HCT116 (cell line): ENCODE data around the gene ARHGAP20. TPM values are rescaled to one million over a fixed set of nuclear protein-coding genes. Genes with fewer than 3 reads are reported as not detected.

ENCODE experiments used
- ATAC-seq: fragments of 200-7000 bp; cut with Tn5 transposase; 2 replicates; pipeline ENCODE4 v1.9.1; 2020; ENCODE audit warnings: mild to moderate bottlenecking, moderate library complexity
- BruUV-seq: library from RNA; stranded (reverse); fragments of 400-500 nt; replicated peaks from 2 replicates; lab custom pipeline; 2021; lab: Mats Ljungman, UMichigan
- CTCF ChIA-PET: fragments of 300-600 bp; sonication (Branson Sonifier 250); formaldehyde crosslinking; loops from one replicate; lab custom pipeline; 2021; ENCODE audit warnings: antibody characterized with exemption; lab: Charles Lee
- POLR2A ChIA-PET: fragments of 300-600, 350-600 bp; sonication (Branson Sonifier 250); formaldehyde crosslinking; loops from one replicate; lab custom pipeline; 2021; ENCODE audit warnings: antibody characterized with exemption; lab: Charles Lee
- RAD21 ChIA-PET, 2 experiments: fragments of 300-600 bp; sonication (Branson Sonifier 250); formaldehyde crosslinking; loops; one replicate each; lab custom pipeline; 2023; ENCODE audit warnings: low total read pairs in 2 of 2; ENCODE audit not compliant: uncharacterized antibody in 2 of 2, unreplicated experiment in 2 of 2, low non-redundant PET in 1 of 2; lab: Charles Lee
- DNase-seq: peaks from one replicate; pipeline ENCODE4 v3.0.0-alpha.2; 2010; ENCODE audit warnings: low read depth, low spot score
- H2AFZ ChIP-seq: fragments of 200-600 bp; shearing (Covaris generic), sonication (generic); 2 replicates; pipeline ENCODE4 v1.6.1; 2017; ENCODE audit warnings: low read depth, mixed run types, mixed read lengths, antibody characterized with exemption, low read length; ENCODE audit not compliant: poor library complexity, severe bottlenecking
- H3K27ac ChIP-seq: 2 replicates; pipeline ENCODE4 v1.5.1; 2012; ENCODE audit warnings: low read depth, low read length
- H3K27me3 ChIP-seq: fragments of 200-600 bp; sonication (generic); 2 replicates; pipeline ENCODE4 v1.6.1; 2016; ENCODE audit warnings: mixed run types, low read length, mixed read lengths; ENCODE audit not compliant: insufficient read depth
- H3K36me3 ChIP-seq, 2 experiments: fragments of 200-500 bp in 1 of 2; fragments of 200-600 bp in 1 of 2; sonication (Bioruptor generic) in 1 of 2; sonication (generic) in 1 of 2; 2 replicates each; pipeline versions ENCODE4 v1.5.1 to v1.6.1; 2014 to 2016; ENCODE audit warnings: low read length in 2 of 2, inconsistent platforms in 1 of 2, mixed read lengths in 1 of 2, mixed run types in 1 of 2; ENCODE audit not compliant: insufficient read depth in 2 of 2, control insufficient read depth in 1 of 2
- H3K4me1 ChIP-seq, 2 experiments: fragments of 200-600 bp in 1 of 2; sonication (generic) in 1 of 2; 2 replicates each; pipeline versions ENCODE4 v1.5.1 to v1.6.1; 2012 to 2017; ENCODE audit warnings: low read length in 2 of 2, inconsistent platforms in 1 of 2, mild to moderate bottlenecking in 1 of 2, mixed read lengths in 1 of 2, mixed run types in 1 of 2, moderate library complexity in 1 of 2; ENCODE audit not compliant: insufficient read depth in 2 of 2, control insufficient read depth in 1 of 2
- H3K4me2 ChIP-seq: fragments of 200-600 bp; sonication (generic); 2 replicates; pipeline ENCODE4 v1.6.1; 2017; ENCODE audit warnings: mixed run types, low read length, mixed read lengths
- H3K4me3 ChIP-seq, 2 experiments: fragments of 200-600 bp in 1 of 2; sonication (generic) in 1 of 2; replicated peaks in 1 of 2; 2 replicates each; pipeline ENCODE4 v1.5.1; 2011 to 2016; ENCODE audit warnings: low read length in 2 of 2, control low read depth in 1 of 2, low read depth in 1 of 2, mild to moderate bottlenecking in 1 of 2, mixed read lengths in 1 of 2, mixed run types in 1 of 2
- H3K79me2 ChIP-seq: fragments of 200-600 bp; sonication (generic); 2 replicates; pipeline ENCODE4 v1.6.1; 2017; ENCODE audit warnings: mild to moderate bottlenecking, mixed run types, low read length, moderate library complexity, mixed read lengths; ENCODE audit not compliant: insufficient read depth
- H3K9ac ChIP-seq: fragments of 200-600 bp; sonication (generic); 2 replicates; pipeline ENCODE4 v1.6.1; 2016; ENCODE audit warnings: low read length, mixed read lengths
- H3K9me2 ChIP-seq: fragments of 200-600 bp; sonication (generic), shearing (Covaris generic); 2 replicates; pipeline ENCODE4 v1.6.1; 2017; ENCODE audit warnings: mixed run types, mild to moderate bottlenecking, moderate library complexity; ENCODE audit not compliant: insufficient read depth
- H3K9me3 ChIP-seq, 2 experiments: fragments of 200-500 bp in 1 of 2; fragments of 200-600 bp in 1 of 2; sonication (Bioruptor generic) in 1 of 2; sonication (generic) in 1 of 2; 2 replicates each; pipeline ENCODE4 v1.6.1; 2014 to 2017; ENCODE audit warnings: low read length in 2 of 2, mixed read lengths in 2 of 2, inconsistent platforms in 1 of 2, low read depth in 1 of 2, mild to moderate bottlenecking in 1 of 2, mixed run types in 1 of 2, moderate library complexity in 1 of 2; ENCODE audit not compliant: control insufficient read depth in 1 of 2, insufficient read depth in 1 of 2
- H4K20me1 ChIP-seq: fragments of 200-600 bp; sonication (generic), shearing (Covaris generic); 2 replicates; pipeline ENCODE4 v1.6.1; 2017; ENCODE audit warnings: mixed run types, mild to moderate bottlenecking, moderate library complexity; ENCODE audit not compliant: insufficient read depth
- CBX3 ChIP-seq: IDR thresholded peaks from 2 replicates; pipeline ENCODE4 v1.6.1; 2012; ENCODE audit warnings: low read depth
- CEBPB ChIP-seq: IDR thresholded peaks from 2 replicates; pipeline ENCODE4 v1.6.1; 2012; ENCODE audit warnings: low read depth
- EGR1 ChIP-seq: IDR thresholded peaks from 2 replicates; pipeline ENCODE4 v1.6.1; 2012; ENCODE audit warnings: low read depth
- EZH2 ChIP-seq: fragments of 200-600 bp; sonication (generic); IDR thresholded peaks from 2 replicates; pipeline ENCODE4 v1.6.1; 2017; ENCODE audit warnings: antibody characterized with exemption, mixed run types
- FOSL1 ChIP-seq: IDR thresholded peaks from 2 replicates; pipeline ENCODE4 v1.6.1; 2012; ENCODE audit warnings: low read depth
- JUND ChIP-seq: IDR thresholded peaks from 2 replicates; pipeline ENCODE4 v1.6.1; 2012
- MAX ChIP-seq: IDR thresholded peaks from 2 replicates; pipeline ENCODE4 v1.6.1; 2012
- POLR2A ChIP-seq: IDR thresholded peaks from 2 replicates; pipeline ENCODE4 v1.7.0; 2011; ENCODE audit warnings: borderline replicate concordance; ENCODE audit not compliant: insufficient read depth, insufficient read length; ENCODE audit errors: extremely low read depth
- POLR2AphosphoS5 ChIP-seq: IDR thresholded peaks from 2 replicates; pipeline ENCODE4 v1.6.1; 2011; ENCODE audit warnings: mild to moderate bottlenecking, low read depth, low read length, moderate library complexity
- RAD21 ChIP-seq: IDR thresholded peaks from 2 replicates; pipeline ENCODE4 v1.6.1; 2012; ENCODE audit warnings: low read depth, mild to moderate bottlenecking
- REST ChIP-seq: IDR thresholded peaks from 2 replicates; pipeline ENCODE4 v1.6.1; 2012; ENCODE audit warnings: low read depth
- TCF7L2 ChIP-seq: IDR thresholded peaks from 2 replicates; pipeline ENCODE4 v1.7.0; 2011; ENCODE audit warnings: borderline replicate concordance, inconsistent platforms; ENCODE audit not compliant: insufficient read depth, insufficient read length; ENCODE audit errors: extremely low read depth
- YY1 ChIP-seq: IDR thresholded peaks from 2 replicates; pipeline ENCODE4 v1.6.1; 2011; ENCODE audit warnings: low read length, low read depth, moderate library complexity, mild to moderate bottlenecking; ENCODE audit not compliant: insufficient replicate concordance; ENCODE audit errors: extremely low read depth
- ZFX ChIP-seq: fragments of 450-650 bp; IDR thresholded peaks from 2 replicates; pipeline ENCODE4 v1.6.1; 2017
- ZNF274 ChIP-seq: fragments of 200-500 bp; sonication (Bioruptor generic); IDR thresholded peaks from 2 replicates; pipeline ENCODE4 v1.6.1; 2014; ENCODE audit warnings: mild to moderate bottlenecking, low read depth, low read length, inconsistent platforms
- intact Hi-C: fragments of 100-400 bp; cut with micrococcal nuclease; formaldehyde crosslinking; loops from 2 replicates; pipeline ENCODE4 v1.10.0; 2022
- total RNA-seq: library from RNA; stranded (reverse); gene quantifications from one replicate; pipeline ENCODE4 v1.2.1, GENCODE V29; 2021; ENCODE audit not compliant: unreplicated experiment

ARHGAP20 gene
- total RNA-seq, 1 experiment from 2014 or later = not detected

GRCh38 chr11:110761991-110762390 is 49.8 kb upstream of the ARHGAP20 start:
- Histone ChIP-seq H3K27ac (no peak overlapping the region), H4K20me1 (no peaks in the 10 kb centered on the region), H3K4me1 (no peaks in the 10 kb centered on the region), H3K4me3 (no peak overlapping the region), H3K36me3 (no peaks in the 10 kb centered on the region), H2AFZ (no peak overlapping the region), H3K9me3 (no peaks in the 10 kb centered on the region), H3K9me2 (no peaks in the 10 kb centered on the region), H3K79me2 (no peaks in the 10 kb centered on the region), H3K4me2 (no peak overlapping the region), H3K9ac (no peak overlapping the region), H3K27me3 (peaks cover 6% of the 10 kb centered on the region; the same call in 1 of the 2 replicates)
- POLR2A ChIA-PET = no interaction called here
- intact Hi-C loops = no loop called here
- RAD21 ChIA-PET = no interaction called here
- TF ChIP-seq CBX3 = no peak
- no TSS peak for BruUV-seq
- DNase-seq (no peak), ATAC-seq (no peak)
- CTCF ChIA-PET = no interaction called here

GRCh38 chr11:110761131-110761530 is 48.9 kb upstream of the ARHGAP20 start:
- H3K9me2 ChIP-seq = no peaks in the 10 kb centered on the region
- intact Hi-C loops = no loop called here
- no peak overlapping the region for H3K9ac ChIP-seq
- no peaks in the 10 kb centered on the region for H4K20me1 ChIP-seq
- ATAC-seq (no peak), DNase-seq (no peak)
- ChIA-PET CTCF (no interaction called here), RAD21 (no interaction called here), POLR2A (no interaction called here)
- H3K4me3 ChIP-seq = no peak overlapping the region
- H2AFZ ChIP-seq = no peak overlapping the region
- H3K27ac ChIP-seq = no peak overlapping the region
- peaks cover 6% of the 10 kb centered on the region; the same call in 1 of the 2 replicates for H3K27me3 ChIP-seq
- no peaks in the 10 kb centered on the region for H3K9me3 ChIP-seq
- no TSS peak for BruUV-seq
- no peak overlapping the region for H3K4me2 ChIP-seq
- H3K79me2 ChIP-seq = no peaks in the 10 kb centered on the region
- no peak for TF ChIP-seq RAD21
- TF ChIP-seq FOSL1 = no peak
- TF ChIP-seq CBX3 = no peak
- no peak for TF ChIP-seq EZH2
- TF ChIP-seq MAX = no peak
- TF ChIP-seq YY1 = no peak
- TF ChIP-seq EGR1 = no peak
- TF ChIP-seq POLR2AphosphoS5 = no peak
- TF ChIP-seq REST = no peak
- no peak for TF ChIP-seq TCF7L2
- no peak for TF ChIP-seq ZFX
- TF ChIP-seq POLR2A = no peak
- TF ChIP-seq JUND = no peak
- no peak for TF ChIP-seq ZNF274
- no peak for TF ChIP-seq CEBPB
- no peaks in the 10 kb centered on the region for H3K4me1 ChIP-seq
- no peaks in the 10 kb centered on the region for H3K36me3 ChIP-seq
